DND-41 (cell line): ENCODE data around the gene CERS5.

ENCODE experiments used
- CTCF ChIP-seq: IDR thresholded peaks from 2 replicates; pipeline ENCODE4 v1.5.1; 2012; ENCODE audit warnings: borderline replicate concordance, low read length, moderate library complexity, mild to moderate bottlenecking; ENCODE audit not compliant: poor library complexity, severe bottlenecking; ENCODE audit errors: extremely low read depth
- EZH2 ChIP-seq: IDR thresholded peaks from 3 replicates; pipeline ENCODE4 v1.6.1; 2012; ENCODE audit warnings: borderline replicate concordance, low read depth, mild to moderate bottlenecking, moderate library complexity, low read length, inconsistent platforms; ENCODE audit not compliant: severe bottlenecking

DNA sequence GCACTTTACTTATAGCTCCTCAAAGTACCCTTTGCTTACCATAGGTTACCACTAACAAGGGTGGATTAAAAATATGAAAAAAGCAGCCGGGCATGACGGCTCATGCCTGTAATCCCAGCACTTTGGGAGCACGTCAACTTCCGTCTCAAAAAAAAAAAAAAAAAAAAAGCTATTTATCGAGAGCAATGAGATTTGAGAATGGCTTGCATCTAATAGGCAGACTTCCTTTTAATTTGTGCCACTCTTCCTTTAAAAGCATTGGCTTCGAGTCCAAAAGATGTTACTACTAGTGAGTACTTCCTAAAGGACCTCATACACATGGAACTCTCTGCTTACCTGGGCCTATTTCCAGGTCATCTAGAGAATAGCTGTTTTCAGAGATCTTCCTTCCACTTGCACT lies 38.5 kb upstream of the CERS5 start:
- TF ChIP-seq EZH2 = no peak
- no peak for TF ChIP-seq CTCF
